ENCODE data around the gene GH1.

DNA sequence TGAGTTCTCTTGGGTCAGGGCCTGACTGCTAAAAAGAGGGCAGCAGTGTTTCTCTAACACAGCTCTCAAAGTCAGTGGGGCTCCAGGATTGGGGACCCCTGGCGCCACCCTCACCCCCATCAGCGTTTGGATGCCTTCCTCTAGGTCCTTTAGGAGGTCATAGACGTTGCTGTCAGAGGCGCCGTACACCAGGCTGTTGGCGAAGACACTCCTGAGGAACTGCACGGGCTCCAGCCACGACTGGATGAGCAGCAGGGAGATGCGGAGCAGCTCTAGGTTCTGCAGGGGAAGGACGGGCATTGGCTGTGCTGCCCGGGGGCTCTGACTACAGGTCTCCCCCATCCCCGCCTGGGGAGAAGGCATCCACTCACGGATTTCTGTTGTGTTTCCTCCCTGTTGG lies 993 bp downstream of the GH1 start:
- no peak for TF ChIP-seq POLR2A (IDR thresholded peaks at IDR 0.05; ENCODE audit: low read depth, low read length)
- TF ChIP-seq TAF1 (IDR thresholded peaks at IDR 0.05; ENCODE audit: low read depth, low read length), result no peak
- no peak for TF ChIP-seq POLR2AphosphoS5 (IDR thresholded peaks at IDR 0.05; ENCODE audit: low read depth, low read length)
- TF ChIP-seq PAX5 (IDR thresholded peaks at IDR 0.05; ENCODE audit: insufficient read depth, low read length, severe bottlenecking), result no peak
